Esophagus squamous epithelium (tissue), 5 donors: ENCODE results near the gene GPX2. TPM values are rescaled to one million over a fixed set of nuclear protein-coding genes. Genes with fewer than 3 reads are reported as not detected.

Experiments
- DNase-seq: peaks from one replicate; lab custom pipeline; 2025; lab: John Stamatoyannopoulos, UW
- H3K27ac ChIP-seq, 4 donors: fragments of 200-600 bp; sonication (generic); one replicate each; pipeline ENCODE4 v1.5.1; 2016 to 2019; ENCODE audit warnings: mild to moderate bottlenecking in 1 of 4
- H3K27me3 ChIP-seq, 4 donors: fragments of 200-600 bp; sonication (generic); 1 replicate in 3 of 4; 2 replicates in 1 of 4; pipeline versions ENCODE4 v1.5.1 to v1.6.0; 2017 to 2021; ENCODE audit warnings: antibody characterized with exemption in 1 of 4
- H3K36me3 ChIP-seq, 3 donors: fragments of 200-600 bp; sonication (generic); one replicate each; pipeline ENCODE4 v1.5.1; 2016 to 2019
- H3K4me1 ChIP-seq, 3 donors: fragments of 200-600 bp; sonication (generic); one replicate each; pipeline ENCODE4 v1.5.1; 2017 to 2019
- H3K4me3 ChIP-seq, 4 donors: fragments of 200-600 bp; sonication (generic); 1 replicate in 3 of 4; 2 replicates in 1 of 4; pipeline ENCODE4 v1.5.1; 2016 to 2019; ENCODE audit warnings: mild to moderate bottlenecking in 2 of 4, moderate library complexity in 1 of 4
- H3K9me3 ChIP-seq, 3 donors: fragments of 200-600 bp; sonication (generic); one replicate each; pipeline ENCODE4 v1.5.1; 2016 to 2019
- POLR2A ChIP-seq, 4 donors: fragments of 450-650 bp; IDR thresholded peaks; one replicate each; pipeline ENCODE4 v1.6.1; 2017; ENCODE audit warnings: antibody characterized with exemption in 4 of 4, mild to moderate bottlenecking in 4 of 4, moderate library complexity in 3 of 4
- WGBS, 2 donors: methylation state at CpG; one replicate each; pipeline ENCODE4 v1.1.5; 2018; 5-methylcytosine and 5-hydroxymethylcytosine counted together
- intact Hi-C: fragments of 100-400 bp; cut with DNase I; formaldehyde crosslinking; loops from one replicate; pipeline ENCODE4 v1.15.0; 2022
- total RNA-seq, 4 donors: library from RNA; depleted of rRNA; stranded (reverse); fragments of >200 nt; gene quantifications; one replicate each; pipeline ENCODE4 v1.1.0, GENCODE V29; 2016
- TF ChIP-seq, protein P1 (sequence below), 6 experiments: fragments of 450-650 bp in 4 of 6; fragments of 200-600 bp in 2 of 6; sonication (generic) in 2 of 6; IDR thresholded peaks; one replicate each; pipeline ENCODE4 v1.5.1; 2016 to 2019; ENCODE audit warnings: antibody characterized with exemption in 6 of 6, mild to moderate bottlenecking in 4 of 6, moderate library complexity in 4 of 6
- donor health status: DM: yes; HTN: yes; CAD: no.

The GPX2 gene
- total RNA-seq, 4 donors from 2014 or later, result 97.1 to 273 (median 191) TPM

- peaks cover 0 to 54% (median 0%) of the 10 kb centered on the region in 3 donors for H3K36me3 ChIP-seq
- no peak for DNase-seq
- intact Hi-C loops, result no loop called here
- H3K4me1 ChIP-seq, result peaks cover 13 to 45% (median 14%) of the 10 kb centered on the region in 3 donors
- no peak overlapping the region for H3K4me3 ChIP-seq
- 88 to 90% methylated on average over 3 to 4 of the region's 4 CpGs for WGBS, 2 donors
- no peaks in the 10 kb centered on the region for H3K9me3 ChIP-seq
- no peaks in the 10 kb centered on the region for H3K27me3 ChIP-seq
- no peak overlapping the region for H3K27ac ChIP-seq
- TF ChIP-seq, protein P1, sequence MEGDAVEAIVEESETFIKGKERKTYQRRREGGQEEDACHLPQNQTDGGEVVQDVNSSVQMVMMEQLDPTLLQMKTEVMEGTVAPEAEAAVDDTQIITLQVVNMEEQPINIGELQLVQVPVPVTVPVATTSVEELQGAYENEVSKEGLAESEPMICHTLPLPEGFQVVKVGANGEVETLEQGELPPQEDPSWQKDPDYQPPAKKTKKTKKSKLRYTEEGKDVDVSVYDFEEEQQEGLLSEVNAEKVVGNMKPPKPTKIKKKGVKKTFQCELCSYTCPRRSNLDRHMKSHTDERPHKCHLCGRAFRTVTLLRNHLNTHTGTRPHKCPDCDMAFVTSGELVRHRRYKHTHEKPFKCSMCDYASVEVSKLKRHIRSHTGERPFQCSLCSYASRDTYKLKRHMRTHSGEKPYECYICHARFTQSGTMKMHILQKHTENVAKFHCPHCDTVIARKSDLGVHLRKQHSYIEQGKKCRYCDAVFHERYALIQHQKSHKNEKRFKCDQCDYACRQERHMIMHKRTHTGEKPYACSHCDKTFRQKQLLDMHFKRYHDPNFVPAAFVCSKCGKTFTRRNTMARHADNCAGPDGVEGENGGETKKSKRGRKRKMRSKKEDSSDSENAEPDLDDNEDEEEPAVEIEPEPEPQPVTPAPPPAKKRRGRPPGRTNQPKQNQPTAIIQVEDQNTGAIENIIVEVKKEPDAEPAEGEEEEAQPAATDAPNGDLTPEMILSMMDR (IDR thresholded peaks at IDR 0.05), result no peak
- TF ChIP-seq POLR2A (IDR thresholded peaks at IDR 0.05), result no peak
These were observed 2.3 kb upstream of the GPX2 start for GRCh38 chr14:64944861-64945260.

DNA sequence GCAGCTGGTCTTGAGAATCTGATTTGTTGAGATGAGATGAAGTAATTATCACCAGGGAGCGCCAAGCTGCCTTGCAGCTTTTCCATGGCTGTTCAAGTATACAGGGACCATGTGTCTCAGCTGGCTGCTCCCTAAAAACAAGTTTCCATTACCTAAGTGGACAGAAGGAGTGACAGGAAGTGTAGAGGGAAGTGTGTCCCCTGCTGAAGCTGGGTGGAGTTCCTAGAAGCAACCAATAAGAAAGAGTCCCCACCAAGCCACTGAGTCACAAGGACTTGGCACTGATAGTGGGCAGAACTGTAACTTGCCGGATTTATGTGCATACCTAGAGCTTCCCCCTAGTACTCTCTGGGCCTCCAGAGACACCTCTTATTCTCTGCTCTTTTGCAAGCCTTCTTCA, 1.5 kb upstream of the GPX2 start:
- intact Hi-C loops, result no loop called here
- WGBS, 2 donors, result 58 to 80% methylated on average over 1 to 2 of the region's 2 CpGs
- peaks cover 0 to 58% (median 0%) of the 10 kb centered on the region in 3 donors for H3K36me3 ChIP-seq
- no peak overlapping the region for H3K4me3 ChIP-seq
- no peak for DNase-seq
- no peaks in the 10 kb centered on the region for H3K9me3 ChIP-seq
- TF ChIP-seq, protein P1 (IDR thresholded peaks at IDR 0.05), result no peak
- no peak for TF ChIP-seq POLR2A (IDR thresholded peaks at IDR 0.05)
- H3K27ac ChIP-seq, result peak overlapping the region in 3 of 4 donors; percentile 81 to 89 (median 87)
- no peaks in the 10 kb centered on the region for H3K27me3 ChIP-seq
- H3K4me1 ChIP-seq, result peaks cover 13 to 54% (median 15%) of the 10 kb centered on the region in 3 donors

- 75 to 95% methylated on average over 3 to 6 of the region's 6 CpGs for WGBS, 2 donors
- Histone ChIP-seq H3K27ac (peak overlapping the region; percentile 41 to 89 (median 84)), H3K4me3 (no peak overlapping the region), H3K27me3 (no peaks in the 10 kb centered on the region), H3K36me3 (peaks cover 0 to 58% (median 0%) of the 10 kb centered on the region in 3 donors), H3K4me1 (peaks cover 13 to 58% (median 16%) of the 10 kb centered on the region in 3 donors), H3K9me3 (no peaks in the 10 kb centered on the region)
- TF ChIP-seq, protein P1 (IDR thresholded peaks at IDR 0.05), result no peak
- no peak for TF ChIP-seq POLR2A (IDR thresholded peaks at IDR 0.05)
- intact Hi-C loops, result no loop called here
- DNase-seq, result no peak
These were observed 1.0 kb upstream of the GPX2 start for GRCh38 chr14:64943556-64943955.

DNA sequence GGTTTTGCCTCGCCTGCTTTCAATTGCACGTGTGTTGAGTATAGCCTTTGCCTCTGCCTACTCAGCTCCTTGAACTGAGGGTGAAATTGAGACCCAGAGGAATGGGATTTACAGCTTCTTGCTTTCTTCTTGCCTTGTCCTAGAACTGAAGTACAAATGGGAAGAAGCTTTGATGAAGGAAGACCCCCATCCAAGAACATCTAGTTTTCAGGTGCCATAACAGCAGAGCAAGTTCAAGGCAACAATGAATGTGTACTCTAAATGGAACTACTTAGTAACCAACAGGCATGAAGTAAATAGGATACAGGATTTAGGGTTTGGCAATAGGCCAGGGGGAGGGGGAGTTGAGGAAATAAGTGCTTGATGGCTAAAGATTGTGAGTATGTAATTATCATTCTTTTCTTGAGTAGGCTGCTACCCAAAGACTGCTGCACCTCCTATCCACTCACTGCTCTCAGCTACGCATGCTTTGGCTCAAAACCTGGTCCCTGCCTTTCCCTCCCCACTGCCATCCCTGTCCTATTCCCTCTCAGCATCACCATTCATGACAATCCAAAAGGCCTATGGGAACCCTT, 2.1 kb downstream of the GPX2 start:
- H3K36me3 ChIP-seq, result peaks cover 0 to 50% (median under 1%) of the 10 kb centered on the region in 3 donors
- intact Hi-C loops, result no loop called here
- TF ChIP-seq, protein P1 (IDR thresholded peaks at IDR 0.05), result no peak
- TF ChIP-seq POLR2A (IDR thresholded peaks at IDR 0.05), result no peak
- peak overlapping the region in 3 of 4 donors; percentile 81 to 89 (median 87) for H3K27ac ChIP-seq
- no peak for DNase-seq
- no peaks in the 10 kb centered on the region for H3K9me3 ChIP-seq
- H3K27me3 ChIP-seq, result no peaks in the 10 kb centered on the region
- WGBS, 2 donors, result 90 to 96% methylated on average over 3 of the region's 3 CpGs
- H3K4me3 ChIP-seq, result peak overlapping the region; percentile 33 to 60 (median 48)
- peaks cover 13 to 82% (median 20%) of the 10 kb centered on the region in 3 donors for H3K4me1 ChIP-seq

GRCh38 chr14:64939817-64940190, 2.7 kb downstream of the GPX2 start:
- Histone ChIP-seq H3K4me1 (peaks cover 13 to 87% (median 20%) of the 10 kb centered on the region in 3 donors), H3K36me3 (peaks cover 0 to 53% (median 2%) of the 10 kb centered on the region in 3 donors), H3K9me3 (no peaks in the 10 kb centered on the region), H3K27me3 (no peaks in the 10 kb centered on the region), H3K4me3 (no peak overlapping the region), H3K27ac (peak overlapping the region in 2 of 4 donors; percentile 87 to 89)
- intact Hi-C loops, result no loop called here
- TF ChIP-seq POLR2A (IDR thresholded peaks at IDR 0.05), result no peak
- TF ChIP-seq, protein P1 (IDR thresholded peaks at IDR 0.05), result no peak
- WGBS, 2 donors, result 79 to 85% methylated on average over 3 of the region's 3 CpGs
- DNase-seq, result no peak
